ENCODE results near the gene PCDHGA10.
"Not testable (repeated sequence)": the region's sequence is repeated elsewhere in the genome, so short reads cannot be mapped to it uniquely, and the experiment has no call there.

PCDHGA10 gene

GRCh38 chr5:141422742-141423291, 10.0 kb downstream of the PCDHGA10 start:
- no peak for DNase-seq

GRCh38 chr5:141427783-141428426, 15.1 kb downstream of the PCDHGA10 start:
- no peak for DNase-seq

- DNase-seq: no peak
Measured at GRCh38 chr5:141430332-141431113, 17.7 kb downstream of the PCDHGA10 start, which contains the start of gene PCDHGA12. PCDHGA12 (plus strand) TSS chr5:141430507; CDS start chr5:141430760, 253 bp downstream.

DNA sequence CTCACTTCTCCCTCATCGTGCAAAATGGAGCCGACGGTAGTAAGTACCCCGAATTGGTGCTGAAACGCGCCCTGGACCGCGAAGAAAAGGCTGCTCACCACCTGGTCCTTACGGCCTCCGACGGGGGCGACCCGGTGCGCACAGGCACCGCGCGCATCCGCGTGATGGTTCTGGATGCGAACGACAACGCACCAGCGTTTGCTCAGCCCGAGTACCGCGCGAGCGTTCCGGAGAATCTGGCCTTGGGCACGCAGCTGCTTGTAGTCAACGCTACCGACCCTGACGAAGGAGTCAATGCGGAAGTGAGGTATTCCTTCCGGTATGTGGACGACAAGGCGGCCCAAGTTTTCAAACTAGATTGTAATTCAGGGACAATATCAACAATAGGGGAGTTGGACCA, 18.5 kb downstream of the PCDHGA10 start:
- DNase-seq: no peak

DNA sequence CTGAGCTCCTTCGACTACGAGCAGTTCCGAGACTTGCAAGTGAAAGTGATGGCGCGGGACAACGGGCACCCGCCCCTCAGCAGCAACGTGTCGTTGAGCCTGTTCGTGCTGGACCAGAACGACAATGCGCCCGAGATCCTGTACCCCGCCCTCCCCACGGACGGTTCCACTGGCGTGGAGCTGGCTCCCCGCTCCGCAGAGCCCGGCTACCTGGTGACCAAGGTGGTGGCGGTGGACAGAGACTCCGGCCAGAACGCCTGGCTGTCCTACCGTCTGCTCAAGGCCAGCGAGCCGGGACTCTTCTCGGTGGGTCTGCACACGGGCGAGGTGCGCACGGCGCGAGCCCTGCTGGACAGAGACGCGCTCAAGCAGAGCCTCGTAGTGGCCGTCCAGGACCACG, 19.5 kb downstream of the PCDHGA10 start:
- DNase-seq: not testable (repeated sequence)

GRCh38 chr5:141432726-141433125, 19.9 kb downstream of the PCDHGA10 start:
- not testable (repeated sequence) for DNase-seq

DNA sequence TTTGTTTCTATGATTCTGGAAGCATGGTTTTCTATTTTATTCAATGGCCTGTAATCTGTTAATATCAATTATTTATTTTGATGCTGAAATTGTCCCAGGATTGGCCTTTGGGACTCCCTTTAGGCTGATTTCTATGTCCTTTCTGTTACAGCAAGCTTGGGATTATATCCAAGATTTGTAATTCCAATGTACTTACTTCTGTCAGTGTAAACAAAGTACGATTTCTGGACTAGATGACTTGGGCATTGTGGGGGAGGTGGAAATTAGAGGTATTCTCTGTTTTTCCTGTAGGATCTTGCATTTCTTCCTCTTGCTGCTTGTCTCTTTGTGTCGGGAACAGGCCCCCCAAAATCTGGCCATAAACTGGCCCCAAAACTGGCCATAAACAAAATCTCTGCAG, 21.2 kb downstream of the PCDHGA10 start:
- DNase-seq: no peak

GRCh38 chr5:141437221-141437620, 24.4 kb downstream of the PCDHGA10 start:
- DNase-seq: no peak

DNA sequence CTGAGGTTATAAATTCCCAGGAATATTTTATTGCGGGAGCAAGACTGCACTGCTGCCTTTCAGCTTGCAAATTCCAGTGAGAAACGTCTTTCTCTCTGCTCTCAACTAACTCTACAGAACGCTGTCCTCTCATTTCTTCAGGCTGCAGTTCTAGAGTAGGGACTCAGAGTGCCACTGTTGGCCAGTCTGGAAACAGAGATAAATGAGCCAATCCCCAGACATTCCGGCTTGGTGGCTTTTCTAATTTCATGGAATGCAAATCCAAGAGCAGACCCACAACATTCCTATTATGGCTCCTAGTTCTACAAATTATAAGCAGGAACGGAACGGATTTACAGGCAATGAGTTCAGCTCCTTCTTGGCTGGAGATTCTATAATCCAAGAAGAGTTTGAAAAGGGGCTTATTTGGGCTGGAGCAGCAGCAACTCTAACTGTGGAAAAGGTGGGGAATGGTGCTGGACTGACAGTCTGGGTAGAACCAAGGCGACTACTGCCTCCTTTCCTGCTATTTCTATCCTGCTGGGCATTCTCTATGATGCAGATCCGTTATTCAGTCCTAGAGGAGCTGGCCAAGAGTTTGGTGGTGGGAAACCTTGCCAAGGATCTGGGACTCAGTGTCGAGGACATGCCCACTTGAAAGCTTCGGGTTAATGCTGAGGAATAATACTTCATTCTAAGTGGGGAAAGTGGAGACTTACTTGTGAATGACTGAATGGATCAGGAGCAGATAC, 26.8 kb downstream of the PCDHGA10 start:
- DNase-seq: no peak

DNA sequence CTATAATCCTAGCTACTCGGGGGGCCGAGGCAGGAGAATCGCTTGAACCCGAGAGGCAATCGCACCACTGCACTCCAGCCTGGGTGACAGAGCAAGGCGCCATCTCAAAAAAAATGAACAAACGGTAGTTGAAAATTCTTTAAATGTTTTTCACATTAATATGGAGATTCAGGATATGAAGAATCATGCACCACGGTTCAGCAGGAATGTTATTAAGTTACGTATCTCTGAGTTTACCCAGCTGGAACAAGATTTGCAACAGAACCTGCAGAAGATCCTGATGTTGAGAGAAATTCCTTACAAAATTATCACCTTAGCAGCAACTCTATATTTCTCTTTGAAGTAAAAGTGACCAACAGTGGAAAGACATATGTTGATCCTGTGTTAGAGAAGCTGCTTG, 27.6 kb downstream of the PCDHGA10 start:
- no peak for DNase-seq

- no peak for DNase-seq
Measured at GRCh38 chr5:141441571-141442170, 28.9 kb downstream of the PCDHGA10 start.

DNA sequence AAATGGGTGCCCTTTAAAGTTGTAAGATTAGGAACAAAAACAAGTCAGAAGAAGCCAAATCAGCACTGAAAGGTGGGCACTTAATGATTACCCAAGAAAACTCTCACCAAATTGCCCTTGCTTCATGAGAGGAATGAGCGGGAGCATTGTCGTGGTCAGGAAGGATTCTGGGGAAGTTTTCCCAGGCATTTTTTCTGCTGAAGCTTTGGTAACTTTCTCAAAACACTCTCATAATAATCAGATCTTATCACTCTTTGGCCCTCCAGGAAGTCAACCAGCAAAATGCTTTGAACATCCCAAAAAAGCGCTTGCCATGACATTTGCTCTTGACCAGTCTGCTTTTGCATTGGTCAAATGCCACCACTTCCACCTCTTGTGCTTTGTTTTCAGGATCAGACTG, 52.6 kb downstream of the PCDHGA10 start:
- DNase-seq: no peak

Measured in NCI-H1930 (cell line).